Ovary (tissue), 9 donors: ENCODE data around the gene NPPC. TPM values are rescaled to one million over a fixed set of nuclear protein-coding genes. Genes with fewer than 3 reads are reported as not detected.

Experiments
- DNase-seq, 5 donors: peaks; one replicate each; pipeline ENCODE4 v3.0.0-alpha.2; 2019 to 2020
- H3K27ac ChIP-seq, 2 donors: fragments of 200-600 bp; one replicate each; pipeline versions ENCODE4 v1.5.1 to v1.8.0; 2019 to 2022
- H3K27me3 ChIP-seq: fragments of 200-600 bp; one replicate; pipeline ENCODE4 v1.8.0; 2022
- H3K36me3 ChIP-seq: fragments of 200-600 bp; sonication (generic); one replicate; pipeline ENCODE4 v1.5.1; 2019
- H3K4me1 ChIP-seq: one replicate; pipeline ENCODE4 v1.8.1; 2013; ENCODE audit warnings: mild to moderate bottlenecking, moderate library complexity; ENCODE audit not compliant: insufficient read depth
- H3K4me3 ChIP-seq: fragments of 200-600 bp; sonication (generic); one replicate; pipeline ENCODE4 v1.5.1; 2017
- H3K9me3 ChIP-seq, 2 donors: fragments of 200-600 bp in 1 of 2; sonication (generic) in 1 of 2; one replicate each; pipeline versions ENCODE4 v1.5.1 to v1.8.1; 2013 to 2019; ENCODE audit warnings: mild to moderate bottlenecking in 1 of 2, moderate library complexity in 1 of 2
- CTCF ChIP-seq, 3 donors: fragments of 450-650 bp in 2 of 3; fragments of 200-600 bp in 1 of 3; IDR thresholded peaks; one replicate each; pipeline versions ENCODE4 v1.5.1 to v1.8.0; 2016 to 2022; ENCODE audit warnings: antibody characterized with exemption in 3 of 3, mild to moderate bottlenecking in 1 of 3
- EP300 ChIP-seq: sonication (generic); formaldehyde crosslinking; IDR thresholded peaks from one replicate; pipeline ENCODE4 v1.6.1; 2017; ENCODE audit warnings: antibody characterized with exemption
- POLR2A ChIP-seq: fragments of 450-650 bp; IDR thresholded peaks from one replicate; pipeline ENCODE4 v1.6.1; 2017; ENCODE audit warnings: antibody characterized with exemption, mild to moderate bottlenecking, moderate library complexity
- WGBS, 3 donors: extraction: QIAGEN DNeasy Blood & Tissue Kit in 1 of 3; methylation state at CpG; one replicate each; pipeline versions ENCODE4 v1.1.5 to v1.1.7; 2013 to 2017; 5-methylcytosine and 5-hydroxymethylcytosine counted together
- intact Hi-C, 4 donors: fragments of 100-400 bp; cut with DNase I; formaldehyde crosslinking; loops; one replicate each; pipeline versions ENCODE4 v1.11.0 to v1.15.1; 2022 to 2023
- polyA plus RNA-seq, 2 donors: library from polyadenylated mRNA; stranded (reverse); fragments of 200-250 nt in 1 of 2; fragments of 350-450 nt in 1 of 2; fragmentation: Illumina TruSeq in 1 of 2; extraction: RNeasy Lipid Tissue Mini Kit (QIAGEN cat#74804) in 1 of 2; gene quantifications; one replicate each; pipeline ENCODE4 v1.2.3, GENCODE V29; 2013 to 2014
- total RNA-seq, 7 donors: library from RNA; depleted of rRNA in 2 of 7; stranded (reverse); fragments of >200 nt in 2 of 7; fragmentation: NEBNext Ultra II Directional in 3 of 7; extraction: Animal tissue kit (Norgen Biotek cat#: 25700) in 3 of 7; gene quantifications; one replicate each; pipeline versions ENCODE4 v1.1.0 to v1.2.4, GENCODE V29; 2016 to 2023
- donor health status: DM: no; HTN: no; CAD: no; lungs with moderate emphysema.
- donor health status: DM: no; HTN: no; CAD: no.
- donor health status: Bipolar disorder and iron deficiency.
- donor health status: DM: yes; HTN: yes; CAD: no.
- donor health status: DM: no; HTN: no; CAD: no.
- donor health status: DM: yes; HTN: yes; CAD: no.

Gene NPPC
- total and polyA plus RNA-seq, 9 donors: 0.18 to 4.3 (median 0.49) TPM; not detected in 3

GRCh38 chr2:231923951-231924888 lies 2.0 kb downstream of the NPPC start:
- intact Hi-C loops: loop anchor here (2.0 to 10.0 kb wide), 3 partner anchors 403 to 601 kb away; partner anchors contain the start of genes PRSS56 (in 4 of the 4) and CHRND (in 2 of the 4)
- Histone ChIP-seq H3K4me1 (peaks cover 6% of the 10 kb centered on the region), H3K27ac (no peak overlapping the region), H3K9me3 (no peaks in the 10 kb centered on the region), H3K36me3 (no peaks in the 10 kb centered on the region), H3K4me3 (no peak overlapping the region), H3K27me3 (no peaks in the 10 kb centered on the region)
- TF ChIP-seq CTCF (IDR thresholded peaks at IDR 0.05) (no peak), EP300 (no peak), POLR2A (no peak)
- DNase-seq: peak in 1 of 5 donors; percentile 17
- WGBS, 3 donors: 75 to 84% (median 76%) methylated on average over 24 of the region's 24 CpGs

DNA sequence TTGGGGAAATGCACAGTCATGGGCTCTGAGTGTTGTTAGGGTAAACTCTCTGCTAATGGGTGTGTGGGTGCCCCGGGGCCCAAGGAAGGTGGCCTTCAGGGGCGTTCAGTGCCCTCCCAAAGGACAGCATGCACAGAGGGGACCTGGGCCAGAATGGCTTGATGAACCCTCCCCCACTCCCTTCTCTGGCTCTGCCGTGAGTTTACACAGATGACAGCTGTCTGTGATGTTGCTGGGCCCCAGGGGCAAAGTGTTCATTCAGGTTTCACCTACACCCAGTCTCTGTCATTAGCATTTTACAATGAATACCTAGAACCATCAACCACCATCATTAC lies 3.2 kb downstream of the NPPC start:
- TF ChIP-seq POLR2A: no peak
- TF ChIP-seq EP300: no peak
- no peak for TF ChIP-seq CTCF (IDR thresholded peaks at IDR 0.05)
- Histone ChIP-seq H3K4me3 (no peak overlapping the region), H3K27ac (no peak overlapping the region), H3K9me3 (no peaks in the 10 kb centered on the region), H3K27me3 (no peaks in the 10 kb centered on the region), H3K36me3 (no peaks in the 10 kb centered on the region), H3K4me1 (peaks cover 6% of the 10 kb centered on the region)
- WGBS, 3 donors: 78 to 89% (median 80%) methylated on average over 3 of the region's 3 CpGs
- DNase-seq: no peak
- intact Hi-C loops: loop anchor here (5.0 to 10.0 kb wide), 2 partner anchors 599 to 602 kb away; partner anchors contain the start of genes PRSS56 (in 4 of the 4) and CHRND (in 2 of the 4)

- DNase-seq: peak in 2 of 5 donors; percentile 4 to 10
- H3K9me3 ChIP-seq: no peaks in the 10 kb centered on the region
- no peaks in the 10 kb centered on the region for H3K36me3 ChIP-seq
- TF ChIP-seq EP300 (no peak), CTCF (IDR thresholded peaks at IDR 0.05) (no peak), POLR2A (no peak)
- H3K4me3 ChIP-seq: no peak overlapping the region
- no peak overlapping the region for H3K27ac ChIP-seq
- peaks cover 6% of the 10 kb centered on the region for H3K4me1 ChIP-seq
- WGBS, 3 donors: 83 to 87% (median 84%) methylated on average over 15 of the region's 15 CpGs
- H3K27me3 ChIP-seq: no peaks in the 10 kb centered on the region
- intact Hi-C loops: loop anchor here (5.0 to 10.0 kb wide), 2 partner anchors 600 to 602 kb away; partner anchors contain the start of genes PRSS56 (in 4 of the 4) and CHRND (in 2 of the 4)
These were observed 3.7 kb downstream of the NPPC start for GRCh38 chr2:231922311-231923009.

GRCh38 chr2:231920795-231921194 lies 5.4 kb downstream of the NPPC start:
- Histone ChIP-seq H3K27me3 (no peaks in the 10 kb centered on the region), H3K9me3 (no peaks in the 10 kb centered on the region), H3K36me3 (no peaks in the 10 kb centered on the region), H3K4me3 (no peak overlapping the region), H3K4me1 (peaks cover 3% of the 10 kb centered on the region), H3K27ac (no peak overlapping the region)
- DNase-seq: no peak
- 81 to 85% (median 84%) methylated on average over 5 of the region's 5 CpGs for WGBS, 3 donors
- no peak for TF ChIP-seq EP300
- TF ChIP-seq CTCF (IDR thresholded peaks at IDR 0.05): no peak
- TF ChIP-seq POLR2A: no peak
- intact Hi-C loops: loop anchor here (5.0 to 10.0 kb wide), 2 partner anchors 602 to 604 kb away; partner anchors contain the start of genes PRSS56 (in 4 of the 4) and CHRND (in 2 of the 4)
